ENCODE results near the gene CAMSAP2.

CAMSAP2 gene

GRCh38 chr1:200838676-200839445 is 100.2 kb downstream of the CAMSAP2 start:
- DNase-seq (ENCODE audit: low read depth in 2 of 2), result no peak

- DNase-seq (ENCODE audit: low read depth in 2 of 2), result no peak
Observed at GRCh38 chr1:200845360-200845759, 106.7 kb downstream of the CAMSAP2 start.

- DNase-seq (ENCODE audit: low read depth in 2 of 2), result no peak
Observed at GRCh38 chr1:200846398-200846797, 107.7 kb downstream of the CAMSAP2 start.

- DNase-seq (ENCODE audit: low read depth in 2 of 2), result no peak
Observed at GRCh38 chr1:200849430-200849829, 110.7 kb downstream of the CAMSAP2 start.

GRCh38 chr1:200850554-200850953 is 111.9 kb downstream of the CAMSAP2 start:
- no peak for DNase-seq (ENCODE audit: low read depth in 2 of 2)

GRCh38 chr1:200856716-200857357 is 118.1 kb downstream of the CAMSAP2 start:
- DNase-seq (ENCODE audit: low read depth in 2 of 2), result no peak

- no peak for DNase-seq (ENCODE audit: low read depth in 2 of 2)
Observed at GRCh38 chr1:200857804-200858203, 119.1 kb downstream of the CAMSAP2 start.

- no peak for DNase-seq (ENCODE audit: low read depth in 2 of 2)
Observed at GRCh38 chr1:200861937-200862647, 123.4 kb downstream of the CAMSAP2 start.

GRCh38 chr1:200862713-200863415 is 124.2 kb downstream of the CAMSAP2 start:
- no peak for DNase-seq (ENCODE audit: low read depth in 2 of 2)

GRCh38 chr1:200866116-200866515 is 127.4 kb downstream of the CAMSAP2 start:
- DNase-seq (ENCODE audit: low read depth in 2 of 2), result no peak

GRCh38 chr1:200866521-200866920 is 127.8 kb downstream of the CAMSAP2 start:
- peak in 1 of 2 experiments; percentile 67 for DNase-seq (ENCODE audit: low read depth in 2 of 2)

- no peak for DNase-seq (ENCODE audit: low read depth in 2 of 2)
Observed at GRCh38 chr1:200867018-200867811, 128.5 kb downstream of the CAMSAP2 start.

GRCh38 chr1:200869376-200869752 is 130.7 kb downstream of the CAMSAP2 start:
- DNase-seq (ENCODE audit: low read depth in 2 of 2), result no peak

GRCh38 chr1:200869753-200870391 is 131.2 kb downstream of the CAMSAP2 start:
- no peak for DNase-seq (ENCODE audit: low read depth in 2 of 2)

GRCh38 chr1:200872446-200873115 is 133.9 kb downstream of the CAMSAP2 start, which contains the start of gene GPR25:
Gene GPR25, plus strand, starts transcription at chr1:200872981. Its CDS starts 57 bp downstream, at chr1:200873038.
- DNase-seq (ENCODE audit: low read depth in 2 of 2), result no peak

GRCh38 chr1:200873116-200873670 is 134.5 kb downstream of the CAMSAP2 start:
- DNase-seq (ENCODE audit: low read depth in 2 of 2), result no peak

- DNase-seq (ENCODE audit: low read depth in 2 of 2), result no peak
Observed at GRCh38 chr1:200873671-200874397, 135.1 kb downstream of the CAMSAP2 start.

- DNase-seq (ENCODE audit: low read depth in 2 of 2), result no peak
Observed at GRCh38 chr1:200874694-200875093, 136.0 kb downstream of the CAMSAP2 start.

GRCh38 chr1:200875416-200875815 is 136.7 kb downstream of the CAMSAP2 start:
- no peak for DNase-seq (ENCODE audit: low read depth in 2 of 2)

Data from stimulated activated CD4-positive, alpha-beta T cell treated with anti-CD3 and anti-CD28 coated beads, Interleukin-12 subunit alpha, Interleukin-12 subunit beta, amount 100 ng/mL, for 24 hours (primary cell).